ENCODE results near the gene RAD21L1.
"Not testable (repeated sequence)": the region's sequence is repeated elsewhere in the genome, so short reads cannot be mapped to it uniquely, and the experiment has no call there.

Gene RAD21L1

GRCh38 chr20:1202762-1203504 is 22.9 kb upstream of the RAD21L1 start, which contains the start of gene C20orf202:
TSS of gene C20orf202 (plus strand) at chr20:1203454. CDS start at chr20:1203586, 132 bp downstream.
- DNase-seq: no peak

- DNase-seq: no peak
These were observed 22.2 kb upstream of the RAD21L1 start for GRCh38 chr20:1203630-1204029.

GRCh38 chr20:1204113-1204512 is 21.7 kb upstream of the RAD21L1 start:
- no peak for DNase-seq

- DNase-seq: no peak
These were observed 21.3 kb upstream of the RAD21L1 start for GRCh38 chr20:1204576-1204975.

GRCh38 chr20:1205802-1206201 is 20.0 kb upstream of the RAD21L1 start:
- no peak for DNase-seq

GRCh38 chr20:1206366-1207148 is 19.3 kb upstream of the RAD21L1 start:
- no peak for DNase-seq

GRCh38 chr20:1207293-1207878 is 18.5 kb upstream of the RAD21L1 start:
- DNase-seq: no peak

- no peak for DNase-seq
These were observed 16.1 kb upstream of the RAD21L1 start for GRCh38 chr20:1209447-1210387.

- no peak for DNase-seq
These were observed 15.3 kb upstream of the RAD21L1 start for GRCh38 chr20:1210501-1210900.

- DNase-seq: no peak
These were observed 13.8 kb upstream of the RAD21L1 start for GRCh38 chr20:1212023-1212422.

GRCh38 chr20:1212607-1213396 is 13.0 kb upstream of the RAD21L1 start:
- peak; percentile 85 for DNase-seq

GRCh38 chr20:1214838-1215261 is 11.0 kb upstream of the RAD21L1 start:
- DNase-seq: no peak

GRCh38 chr20:1215386-1216170 is 10.3 kb upstream of the RAD21L1 start:
- no peak for DNase-seq

GRCh38 chr20:1216527-1217427 is 9.1 kb upstream of the RAD21L1 start:
- not testable (repeated sequence) for DNase-seq

GRCh38 chr20:1222750-1223149 is 3.1 kb upstream of the RAD21L1 start:
- not testable (repeated sequence) for DNase-seq

- no peak for DNase-seq
These were observed 1.5 kb upstream of the RAD21L1 start for GRCh38 chr20:1224205-1224890.

- DNase-seq: no peak
These were observed 521 bp upstream of the RAD21L1 start for GRCh38 chr20:1225263-1225782.

GRCh38 chr20:1229541-1229940 is 3.7 kb downstream of the RAD21L1 start:
- DNase-seq: no peak
